A673 (cell line): ENCODE data around the gene TTLL11. TPM values are rescaled to one million over a fixed set of nuclear protein-coding genes. Genes with fewer than 3 reads are reported as not detected.

ENCODE experiments used
- BruUV-seq: library from RNA; stranded (reverse); fragments of 400-500 nt; replicated peaks from 2 replicates; lab custom pipeline; 2021; lab: Mats Ljungman, UMichigan
- CTCF ChIA-PET: fragments of 300-600 bp; sonication (Branson Sonifier 250); formaldehyde crosslinking; loops from one replicate; lab custom pipeline; 2022; ENCODE audit warnings: antibody characterized with exemption; lab: Charles Lee
- POLR2A ChIA-PET: fragments of 300-600 bp; sonication (Branson Sonifier 250); formaldehyde crosslinking; loops from one replicate; lab custom pipeline; 2022; ENCODE audit warnings: antibody characterized with exemption; ENCODE audit not compliant: low non-redundant PET; lab: Charles Lee
- DNase-seq: peaks from one replicate; pipeline ENCODE4 v3.0.0-alpha.2; 2015; ENCODE audit warnings: low spot score
- H3K27ac ChIP-seq: fragments of 200-600 bp; sonication (generic); 2 replicates; pipeline ENCODE4 v1.5.1; 2016; ENCODE audit warnings: mixed run types, low read depth, mild to moderate bottlenecking, mixed read lengths, antibody characterized with exemption, low read length; ENCODE audit not compliant: poor library complexity, severe bottlenecking
- H3K27me3 ChIP-seq: fragments of 200-600 bp; sonication (generic); replicated peaks from 2 replicates; pipeline ENCODE4 v1.6.1; 2017; ENCODE audit warnings: mixed run types, low read depth, mild to moderate bottlenecking, mixed read lengths, antibody characterized with exemption, low read length; ENCODE audit not compliant: insufficient read depth, poor library complexity
- H3K36me3 ChIP-seq: fragments of 200-600 bp; sonication (generic); 2 replicates; pipeline ENCODE4 v1.6.1; 2016; ENCODE audit warnings: mixed run types, mild to moderate bottlenecking, mixed read lengths, antibody characterized with exemption, low read length; ENCODE audit not compliant: insufficient read depth, poor library complexity, severe bottlenecking
- H3K4me1 ChIP-seq: fragments of 200-600 bp; sonication (generic); 2 replicates; pipeline ENCODE4 v1.6.1; 2017; ENCODE audit warnings: mixed run types, mild to moderate bottlenecking, mixed read lengths, antibody characterized with exemption, low read length; ENCODE audit not compliant: insufficient read depth, poor library complexity, severe bottlenecking
- H3K4me3 ChIP-seq: fragments of 200-600 bp; sonication (generic); 2 replicates; pipeline ENCODE4 v1.5.1; 2016; ENCODE audit warnings: low read depth, mixed run types, mild to moderate bottlenecking, mixed read lengths, low read length; ENCODE audit not compliant: poor library complexity, severe bottlenecking
- H3K9me3 ChIP-seq: fragments of 200-600 bp; sonication (generic); 2 replicates; pipeline ENCODE4 v1.6.1; 2016; ENCODE audit warnings: mixed run types, low read depth, mild to moderate bottlenecking, mixed read lengths, antibody characterized with exemption, low read length; ENCODE audit not compliant: poor library complexity, severe bottlenecking
- CTCF ChIP-seq: fragments of 300-800, 200-600 bp; sonication (generic); conservative IDR thresholded peaks from 2 replicates; pipeline ENCODE4 v1.5.1; 2017; ENCODE audit warnings: low read depth, mild to moderate bottlenecking, antibody characterized with exemption, low read length, moderate library complexity, mixed read lengths
- EZH2 ChIP-seq: fragments of 200-600 bp; sonication (generic); IDR thresholded peaks from 2 replicates; pipeline ENCODE4 v1.6.1; 2017; ENCODE audit warnings: borderline replicate concordance, low read depth, mild to moderate bottlenecking, mixed read lengths, antibody characterized with exemption, low read length; ENCODE audit not compliant: poor library complexity, severe bottlenecking
- intact Hi-C: fragments of 100-400 bp; cut with micrococcal nuclease; formaldehyde crosslinking; loops from one replicate; pipeline ENCODE4 v1.10.0; 2022; ENCODE audit not compliant: unreplicated experiment
- total RNA-seq: library from RNA; stranded (reverse); gene quantifications from 2 replicates; pipeline ENCODE4 v1.2.3, GENCODE V29; 2021

Gene TTLL11
- total RNA-seq, 1 experiment from 2014 or later: 3.0 TPM

- no peak overlapping the region for H3K27ac ChIP-seq
- H3K9me3 ChIP-seq: no peaks in the 10 kb centered on the region
- no peaks in the 10 kb centered on the region for H3K27me3 ChIP-seq
- ChIA-PET CTCF (no interaction called here), POLR2A (no interaction called here)
- TF ChIP-seq EZH2: no peak
- no peak for TF ChIP-seq CTCF
- intact Hi-C loops: no loop called here
- no peaks in the 10 kb centered on the region for H3K36me3 ChIP-seq
- DNase-seq: no peak
- H3K4me1 ChIP-seq: no peaks in the 10 kb centered on the region
- H3K4me3 ChIP-seq: no peak overlapping the region
- no TSS peak for BruUV-seq
Measured at GRCh38 chr9:122007837-122008236, 85.3 kb downstream of the TTLL11 start.

GRCh38 chr9:122005597-122005996 is 87.5 kb downstream of the TTLL11 start:
- BruUV-seq: no TSS peak
- no peak overlapping the region for H3K4me3 ChIP-seq
- DNase-seq: peak; percentile 54
- H3K27me3 ChIP-seq: no peaks in the 10 kb centered on the region
- POLR2A ChIA-PET: no interaction called here
- intact Hi-C loops: no loop called here
- no peak overlapping the region for H3K27ac ChIP-seq
- TF ChIP-seq CTCF (peak; percentile 63), EZH2 (no peak)
- CTCF ChIA-PET: no interaction called here
- H3K36me3 ChIP-seq: no peaks in the 10 kb centered on the region
- no peaks in the 10 kb centered on the region for H3K9me3 ChIP-seq
- peaks cover 10% of the 10 kb centered on the region for H3K4me1 ChIP-seq

GRCh38 chr9:122004589-122004988 is 88.5 kb downstream of the TTLL11 start:
- intact Hi-C loops: no loop called here
- ChIA-PET POLR2A (no interaction called here), CTCF (no interaction called here)
- Histone ChIP-seq H3K27ac (no peak overlapping the region), H3K27me3 (no peaks in the 10 kb centered on the region), H3K4me1 (peaks cover 10% of the 10 kb centered on the region), H3K9me3 (no peaks in the 10 kb centered on the region), H3K36me3 (no peaks in the 10 kb centered on the region), H3K4me3 (no peak overlapping the region)
- no TSS peak for BruUV-seq
- DNase-seq: no peak
- no peak for TF ChIP-seq CTCF
- no peak for TF ChIP-seq EZH2
